Measurements from ENCODE around the gene SYT14.

DNA sequence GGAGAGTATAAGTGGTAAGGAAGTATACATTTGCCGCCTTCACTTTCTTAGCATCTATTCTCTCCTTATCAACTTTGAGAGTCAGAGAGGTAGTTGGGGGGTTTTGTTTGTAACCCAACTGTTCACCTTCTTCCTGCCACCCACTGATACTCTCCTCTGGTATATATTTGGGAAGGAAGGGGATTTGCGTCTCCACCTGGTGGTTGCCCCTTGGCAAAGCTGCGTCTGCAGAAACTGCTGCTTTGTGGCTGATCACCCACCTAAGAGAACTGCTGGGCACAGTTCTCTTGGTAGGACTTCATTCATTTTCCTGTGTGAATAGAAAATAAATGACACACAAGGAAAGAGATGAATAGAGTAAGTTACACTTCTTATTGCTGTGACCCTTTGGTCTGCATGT lies 87.0 kb downstream of the SYT14 start:
- TF ChIP-seq EZH2 (IDR thresholded peaks at IDR 0.05; ENCODE audit: insufficient read depth, poor library complexity, severe bottlenecking) (no peak), EZH2phosphoT487 (IDR thresholded peaks at IDR 0.05; ENCODE audit: insufficient read depth, low read depth) (no peak)

Data from GM23248 (cell line).